GM23338 (cell line): ENCODE results near the gene POLR1A. TPM values are rescaled to one million over a fixed set of nuclear protein-coding genes. Genes with fewer than 3 reads are reported as not detected.
A peak's percentile ranks its signal among the peaks of the same experiment; 100 is the strongest.

ENCODE experiments used
- ATAC-seq: fragments of 200-7000 bp; cut with Tn5 transposase; 3 replicates; pipeline ENCODE4 v1.9.1; 2020
- DNase-seq: peaks from one replicate; pipeline ENCODE4 v3.0.0-alpha.2; 2015; ENCODE audit warnings: low spot score
- H2AFZ ChIP-seq: fragments of 200-600 bp; sonication (generic); 2 replicates; pipeline ENCODE4 v1.8.0; 2016; ENCODE audit warnings: antibody characterized with exemption, mild to moderate bottlenecking, moderate library complexity
- H3F3A ChIP-seq: fragments of 200-600 bp; sonication (generic); replicated peaks from 2 replicates; pipeline ENCODE4 v1.8.0; 2017; ENCODE audit warnings: antibody characterized with exemption, mixed run types, low read depth
- H3K27ac ChIP-seq: fragments of 200-600 bp; sonication (generic); 2 replicates; pipeline ENCODE4 v1.6.1; 2016; ENCODE audit warnings: low read depth
- H3K27me3 ChIP-seq: fragments of 200-600 bp; sonication (generic); 2 replicates; pipeline ENCODE4 v1.8.0; 2016; ENCODE audit warnings: mild to moderate bottlenecking, mixed run types, moderate library complexity; ENCODE audit not compliant: insufficient read depth
- H3K36me3 ChIP-seq: fragments of 200-600 bp; sonication (generic); 2 replicates; pipeline ENCODE4 v1.8.0; 2016; ENCODE audit warnings: mild to moderate bottlenecking; ENCODE audit not compliant: insufficient read depth
- H3K4me1 ChIP-seq: fragments of 200-600 bp; sonication (generic); 2 replicates; pipeline ENCODE4 v1.8.0; 2016; ENCODE audit warnings: mild to moderate bottlenecking, moderate library complexity; ENCODE audit not compliant: insufficient read depth
- H3K4me2 ChIP-seq: fragments of 200-600 bp; sonication (generic); 2 replicates; pipeline ENCODE4 v1.7.1; 2017; ENCODE audit warnings: mixed run types
- H3K4me3 ChIP-seq: fragments of 200-600 bp; sonication (generic); 2 replicates; pipeline ENCODE4 v1.6.1; 2016; ENCODE audit warnings: mixed run types
- H3K79me2 ChIP-seq: fragments of 200-600 bp; sonication (generic); replicated peaks from 2 replicates; pipeline ENCODE4 v1.8.0; 2017; ENCODE audit warnings: mild to moderate bottlenecking; ENCODE audit not compliant: insufficient read depth
- H3K9me2 ChIP-seq: fragments of 200-600 bp; sonication (generic); 2 replicates; pipeline ENCODE4 v1.8.0; 2017; ENCODE audit not compliant: insufficient read depth
- H4K20me1 ChIP-seq: fragments of 200-600 bp; sonication (generic); replicated peaks from 2 replicates; pipeline ENCODE4 v1.8.0; 2017; ENCODE audit warnings: mild to moderate bottlenecking; ENCODE audit not compliant: insufficient read depth
- H3K27ac Mint-ChIP-seq: 2 replicates; pipeline ENCODE4 v1.8.0; 2020; ENCODE audit warnings: inconsistent platforms, mild to moderate bottlenecking, moderate library complexity, mixed read lengths
- H3K27me3 Mint-ChIP-seq: 3 replicates; pipeline ENCODE4 v1.8.0; 2022; ENCODE audit warnings: low read depth, mild to moderate bottlenecking, moderate library complexity, mixed read lengths, inconsistent platforms; ENCODE audit not compliant: insufficient read depth, poor library complexity
- H3K36me3 Mint-ChIP-seq: 3 replicates; pipeline ENCODE4 v1.8.0; 2021; ENCODE audit warnings: low read depth, mild to moderate bottlenecking, inconsistent platforms, moderate library complexity, mixed read lengths
- H3K4me1 Mint-ChIP-seq: 3 replicates; pipeline ENCODE4 v1.8.0; 2020; ENCODE audit warnings: mild to moderate bottlenecking, inconsistent platforms, mixed read lengths
- H3K4me3 Mint-ChIP-seq: 3 replicates; pipeline ENCODE4 v1.8.0; 2021; ENCODE audit warnings: moderate library complexity, mild to moderate bottlenecking, inconsistent platforms, mixed read lengths
- H3K9me3 Mint-ChIP-seq: 3 replicates; pipeline ENCODE4 v1.8.0; 2020; ENCODE audit warnings: moderate library complexity, mild to moderate bottlenecking, inconsistent platforms, mixed read lengths
- CREB1 ChIP-seq: fragments of 250-450 bp; sonication (Bioruptor Pico); IDR thresholded peaks from 2 replicates; pipeline ENCODE4 v1.5.0; 2020; ENCODE audit warnings: low read depth, mild to moderate bottlenecking, moderate library complexity
- EZH2 ChIP-seq: fragments of 200-600 bp; sonication (generic); IDR thresholded peaks from one replicate; pipeline ENCODE4 v1.8.0; 2017; ENCODE audit warnings: antibody characterized with exemption, mild to moderate bottlenecking, low read depth; ENCODE audit not compliant: unreplicated experiment
- EZH2phosphoT487 ChIP-seq: fragments of 200-600 bp; sonication (generic); IDR thresholded peaks from one replicate; pipeline ENCODE4 v1.8.1; 2018; ENCODE audit warnings: antibody characterized with exemption; ENCODE audit not compliant: unreplicated experiment
- JUNB ChIP-seq: IDR thresholded peaks from one replicate; pipeline ENCODE4 v1.6.1; 2016; ENCODE audit warnings: antibody characterized with exemption; ENCODE audit not compliant: unreplicated experiment
- NANOG ChIP-seq: IDR thresholded peaks from 2 replicates; pipeline ENCODE4 v1.6.1; 2016; ENCODE audit warnings: antibody characterized with exemption, borderline replicate concordance
- POLR2AphosphoS5 ChIP-seq: IDR thresholded peaks from 2 replicates; pipeline ENCODE4 v1.6.1; 2016; ENCODE audit warnings: antibody characterized with exemption, low read depth
- STAT1 ChIP-seq: IDR thresholded peaks from one replicate; pipeline ENCODE4 v1.6.1; 2016; ENCODE audit warnings: antibody characterized with exemption; ENCODE audit not compliant: unreplicated experiment
- ZNF114 ChIP-seq: fragments of 250-450 bp; sonication (Bioruptor Pico); IDR thresholded peaks from 2 replicates; pipeline ENCODE4 v1.5.0; 2020; ENCODE audit warnings: mild to moderate bottlenecking, moderate library complexity
- ZNF331 ChIP-seq: fragments of 250-450 bp; sonication (Bioruptor Pico); IDR thresholded peaks from 2 replicates; pipeline ENCODE4 v1.5.0; 2020; ENCODE audit warnings: low read depth, mild to moderate bottlenecking, moderate library complexity
- polyA plus RNA-seq: library from polyadenylated mRNA; unstranded; fragments of >200 nt; fragmentation: Nextera tagmentation; extraction: Ambion mirVana; gene quantifications from 2 replicates; pipeline ENCODE4 v1.2.1, GENCODE V29; 2016
- total RNA-seq: library from RNA; depleted of rRNA; stranded (reverse); fragments of >200 nt; shearing (Covaris generic); gene quantifications from 2 replicates; pipeline ENCODE4 v1.2.3, GENCODE V29; 2014
- TF ChIP-seq, protein P1 (sequence below), 2 experiments: fragments of 200-600 bp in 1 of 2; sonication (generic) in 1 of 2; conservative IDR thresholded peaks; 2 replicates each; pipeline versions ENCODE4 v1.5.1 to v1.6.1; 2016 to 2017; ENCODE audit warnings: antibody characterized with exemption in 2 of 2, low read depth in 2 of 2, mild to moderate bottlenecking in 2 of 2, moderate library complexity in 1 of 2
- TF ChIP-seq, protein P2 (sequence below): IDR thresholded peaks from 2 replicates; pipeline ENCODE4 v1.6.1; 2016; ENCODE audit warnings: antibody characterized with exemption
- TF ChIP-seq, protein P3 (sequence below): fragments of 250-450 bp; sonication (Bioruptor Pico); IDR thresholded peaks from 2 replicates; pipeline ENCODE4 v1.5.0; 2020; ENCODE audit warnings: mild to moderate bottlenecking, moderate library complexity
- TF ChIP-seq, protein P4 (sequence below): IDR thresholded peaks from one replicate; pipeline ENCODE4 v1.6.1; 2018; ENCODE audit warnings: antibody characterized with exemption; ENCODE audit not compliant: unreplicated experiment

The POLR1A gene
- total and polyA plus RNA-seq, 2 experiments from 2014 or later = 13.8 to 43.2 TPM

DNA sequence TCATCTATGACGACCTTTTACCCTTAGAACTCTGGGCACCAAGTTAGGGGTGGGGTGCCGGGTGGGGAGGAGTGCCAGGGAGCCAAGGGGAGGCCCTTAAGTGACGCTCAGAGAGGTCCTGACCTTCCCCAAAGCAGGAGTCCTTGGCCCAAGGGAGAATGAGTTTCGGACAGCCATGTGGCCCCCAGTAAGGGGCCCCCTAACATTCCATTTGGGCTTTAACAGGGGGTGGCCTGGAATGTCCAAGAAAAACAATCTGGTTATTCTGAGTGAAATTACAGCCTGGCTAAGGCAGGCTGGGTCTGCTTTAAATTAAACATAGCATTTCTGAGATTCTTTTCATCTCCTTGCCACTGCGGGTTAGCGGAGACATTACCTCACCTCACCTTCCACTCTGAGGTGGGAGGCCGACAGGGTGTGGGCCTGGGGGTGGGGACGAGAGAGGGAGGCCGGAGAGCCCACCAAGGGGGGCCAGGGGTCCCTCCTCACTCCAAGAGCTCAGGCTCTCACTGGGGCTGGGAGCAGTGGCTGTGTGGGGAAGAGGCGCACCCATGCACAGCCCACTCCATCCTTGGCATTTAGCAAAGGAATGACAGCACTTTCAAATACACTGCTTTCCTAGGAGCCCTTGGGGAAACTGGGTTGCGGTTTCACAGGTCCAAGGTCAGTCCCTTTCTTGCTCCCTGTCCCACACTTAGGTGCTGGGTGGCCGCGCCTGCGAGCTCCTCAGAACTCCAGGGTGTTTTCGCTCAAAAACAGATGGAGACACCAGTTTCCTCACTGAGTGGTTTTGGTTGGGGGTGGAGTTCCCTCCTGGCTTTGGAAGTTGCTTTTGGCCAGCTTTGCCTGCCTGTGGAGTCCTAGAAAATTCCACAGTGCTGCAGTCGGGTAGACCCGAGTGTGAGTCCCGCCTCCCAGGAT, 107.4 kb downstream of the POLR1A start:
- Histone ChIP-seq H3K36me3 (no peaks in the 10 kb centered on the region), H3K4me1 (peaks cover 8% of the 10 kb centered on the region; the same call in 1 of the 2 replicates), H2AFZ (peak overlapping the region; percentile 72), H3K9me2 (no peaks in the 10 kb centered on the region; the same call in 1 of the 2 replicates), H4K20me1 (no peaks in the 10 kb centered on the region), H3K27me3 (no peaks in the 10 kb centered on the region), H3F3A (no peaks in the 10 kb centered on the region), H3K79me2 (no peaks in the 10 kb centered on the region), H3K27ac (no peak overlapping the region), H3K4me3 (no peak overlapping the region), H3K4me2 (peak overlapping the region; percentile 32; the same call in 1 of the 2 replicates)
- peaks cover 3% of the 10 kb centered on the region; the same call in 2 of the 3 replicates for H3K9me3 Mint-ChIP-seq
- DNase-seq (peak; percentile 19), ATAC-seq (peak; percentile 53)
- no peak overlapping the region for H3K27ac Mint-ChIP-seq
- H3K27me3 Mint-ChIP-seq = peaks cover 2% of the 10 kb centered on the region
- TF ChIP-seq ZNF114 (CRISPR knock-in tag) = no peak
- TF ChIP-seq, protein P1, sequence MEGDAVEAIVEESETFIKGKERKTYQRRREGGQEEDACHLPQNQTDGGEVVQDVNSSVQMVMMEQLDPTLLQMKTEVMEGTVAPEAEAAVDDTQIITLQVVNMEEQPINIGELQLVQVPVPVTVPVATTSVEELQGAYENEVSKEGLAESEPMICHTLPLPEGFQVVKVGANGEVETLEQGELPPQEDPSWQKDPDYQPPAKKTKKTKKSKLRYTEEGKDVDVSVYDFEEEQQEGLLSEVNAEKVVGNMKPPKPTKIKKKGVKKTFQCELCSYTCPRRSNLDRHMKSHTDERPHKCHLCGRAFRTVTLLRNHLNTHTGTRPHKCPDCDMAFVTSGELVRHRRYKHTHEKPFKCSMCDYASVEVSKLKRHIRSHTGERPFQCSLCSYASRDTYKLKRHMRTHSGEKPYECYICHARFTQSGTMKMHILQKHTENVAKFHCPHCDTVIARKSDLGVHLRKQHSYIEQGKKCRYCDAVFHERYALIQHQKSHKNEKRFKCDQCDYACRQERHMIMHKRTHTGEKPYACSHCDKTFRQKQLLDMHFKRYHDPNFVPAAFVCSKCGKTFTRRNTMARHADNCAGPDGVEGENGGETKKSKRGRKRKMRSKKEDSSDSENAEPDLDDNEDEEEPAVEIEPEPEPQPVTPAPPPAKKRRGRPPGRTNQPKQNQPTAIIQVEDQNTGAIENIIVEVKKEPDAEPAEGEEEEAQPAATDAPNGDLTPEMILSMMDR (conservative IDR thresholded peaks at IDR 0.05; ENCODE audit: low read depth in 2 of 2) = no peak
- TF ChIP-seq, protein P2, sequence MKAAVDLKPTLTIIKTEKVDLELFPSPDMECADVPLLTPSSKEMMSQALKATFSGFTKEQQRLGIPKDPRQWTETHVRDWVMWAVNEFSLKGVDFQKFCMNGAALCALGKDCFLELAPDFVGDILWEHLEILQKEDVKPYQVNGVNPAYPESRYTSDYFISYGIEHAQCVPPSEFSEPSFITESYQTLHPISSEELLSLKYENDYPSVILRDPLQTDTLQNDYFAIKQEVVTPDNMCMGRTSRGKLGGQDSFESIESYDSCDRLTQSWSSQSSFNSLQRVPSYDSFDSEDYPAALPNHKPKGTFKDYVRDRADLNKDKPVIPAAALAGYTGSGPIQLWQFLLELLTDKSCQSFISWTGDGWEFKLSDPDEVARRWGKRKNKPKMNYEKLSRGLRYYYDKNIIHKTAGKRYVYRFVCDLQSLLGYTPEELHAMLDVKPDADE = no peak
- TF ChIP-seq EZH2phosphoT487 = no peak
- no peak for TF ChIP-seq ZNF331 (CRISPR knock-in tag)
- TF ChIP-seq, protein P3, sequence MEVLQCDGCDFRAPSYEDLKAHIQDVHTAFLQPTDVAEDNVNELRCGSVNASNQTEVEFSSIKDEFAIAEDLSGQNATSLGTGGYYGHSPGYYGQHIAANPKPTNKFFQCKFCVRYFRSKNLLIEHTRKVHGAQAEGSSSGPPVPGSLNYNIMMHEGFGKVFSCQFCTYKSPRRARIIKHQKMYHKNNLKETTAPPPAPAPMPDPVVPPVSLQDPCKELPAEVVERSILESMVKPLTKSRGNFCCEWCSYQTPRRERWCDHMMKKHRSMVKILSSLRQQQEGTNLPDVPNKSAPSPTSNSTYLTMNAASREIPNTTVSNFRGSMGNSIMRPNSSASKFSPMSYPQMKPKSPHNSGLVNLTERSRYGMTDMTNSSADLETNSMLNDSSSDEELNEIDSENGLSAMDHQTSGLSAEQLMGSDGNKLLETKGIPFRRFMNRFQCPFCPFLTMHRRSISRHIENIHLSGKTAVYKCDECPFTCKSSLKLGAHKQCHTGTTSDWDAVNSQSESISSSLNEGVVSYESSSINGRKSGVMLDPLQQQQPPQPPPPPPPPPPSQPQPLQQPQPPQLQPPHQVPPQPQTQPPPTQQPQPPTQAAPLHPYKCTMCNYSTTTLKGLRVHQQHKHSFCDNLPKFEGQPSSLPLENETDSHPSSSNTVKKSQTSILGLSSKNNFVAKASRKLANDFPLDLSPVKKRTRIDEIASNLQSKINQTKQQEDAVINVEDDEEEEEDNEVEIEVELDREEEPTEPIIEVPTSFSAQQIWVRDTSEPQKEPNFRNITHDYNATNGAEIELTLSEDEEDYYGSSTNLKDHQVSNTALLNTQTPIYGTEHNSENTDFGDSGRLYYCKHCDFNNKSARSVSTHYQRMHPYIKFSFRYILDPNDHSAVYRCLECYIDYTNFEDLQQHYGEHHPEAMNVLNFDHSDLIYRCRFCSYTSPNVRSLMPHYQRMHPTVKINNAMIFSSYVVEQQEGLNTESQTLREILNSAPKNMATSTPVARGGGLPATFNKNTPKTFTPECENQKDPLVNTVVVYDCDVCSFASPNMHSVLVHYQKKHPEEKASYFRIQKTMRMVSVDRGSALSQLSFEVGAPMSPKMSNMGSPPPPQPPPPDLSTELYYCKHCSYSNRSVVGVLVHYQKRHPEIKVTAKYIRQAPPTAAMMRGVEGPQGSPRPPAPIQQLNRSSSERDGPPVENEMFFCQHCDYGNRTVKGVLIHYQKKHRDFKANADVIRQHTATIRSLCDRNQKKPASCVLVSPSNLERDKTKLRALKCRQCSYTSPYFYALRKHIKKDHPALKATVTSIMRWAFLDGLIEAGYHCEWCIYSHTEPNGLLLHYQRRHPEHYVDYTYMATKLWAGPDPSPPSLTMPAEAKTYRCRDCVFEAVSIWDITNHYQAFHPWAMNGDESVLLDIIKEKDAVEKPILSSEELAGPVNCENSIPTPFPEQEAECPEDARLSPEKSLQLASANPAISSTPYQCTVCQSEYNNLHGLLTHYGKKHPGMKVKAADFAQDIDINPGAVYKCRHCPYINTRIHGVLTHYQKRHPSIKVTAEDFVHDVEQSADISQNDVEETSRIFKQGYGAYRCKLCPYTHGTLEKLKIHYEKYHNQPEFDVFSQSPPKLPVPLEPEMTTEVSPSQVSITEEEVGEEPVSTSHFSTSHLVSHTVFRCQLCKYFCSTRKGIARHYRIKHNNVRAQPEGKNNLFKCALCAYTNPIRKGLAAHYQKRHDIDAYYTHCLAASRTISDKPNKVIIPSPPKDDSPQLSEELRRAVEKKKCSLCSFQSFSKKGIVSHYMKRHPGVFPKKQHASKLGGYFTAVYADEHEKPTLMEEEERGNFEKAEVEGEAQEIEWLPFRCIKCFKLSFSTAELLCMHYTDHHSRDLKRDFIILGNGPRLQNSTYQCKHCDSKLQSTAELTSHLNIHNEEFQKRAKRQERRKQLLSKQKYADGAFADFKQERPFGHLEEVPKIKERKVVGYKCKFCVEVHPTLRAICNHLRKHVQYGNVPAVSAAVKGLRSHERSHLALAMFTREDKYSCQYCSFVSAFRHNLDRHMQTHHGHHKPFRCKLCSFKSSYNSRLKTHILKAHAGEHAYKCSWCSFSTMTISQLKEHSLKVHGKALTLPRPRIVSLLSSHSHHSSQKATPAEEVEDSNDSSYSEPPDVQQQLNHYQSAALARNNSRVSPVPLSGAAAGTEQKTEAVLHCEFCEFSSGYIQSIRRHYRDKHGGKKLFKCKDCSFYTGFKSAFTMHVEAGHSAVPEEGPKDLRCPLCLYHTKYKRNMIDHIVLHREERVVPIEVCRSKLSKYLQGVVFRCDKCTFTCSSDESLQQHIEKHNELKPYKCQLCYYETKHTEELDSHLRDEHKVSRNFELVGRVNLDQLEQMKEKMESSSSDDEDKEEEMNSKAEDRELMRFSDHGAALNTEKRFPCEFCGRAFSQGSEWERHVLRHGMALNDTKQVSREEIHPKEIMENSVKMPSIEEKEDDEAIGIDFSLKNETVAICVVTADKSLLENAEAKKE (CRISPR knock-in tag) = no peak
- no peak for TF ChIP-seq POLR2AphosphoS5
- TF ChIP-seq STAT1 = no peak
- TF ChIP-seq, protein P4, sequence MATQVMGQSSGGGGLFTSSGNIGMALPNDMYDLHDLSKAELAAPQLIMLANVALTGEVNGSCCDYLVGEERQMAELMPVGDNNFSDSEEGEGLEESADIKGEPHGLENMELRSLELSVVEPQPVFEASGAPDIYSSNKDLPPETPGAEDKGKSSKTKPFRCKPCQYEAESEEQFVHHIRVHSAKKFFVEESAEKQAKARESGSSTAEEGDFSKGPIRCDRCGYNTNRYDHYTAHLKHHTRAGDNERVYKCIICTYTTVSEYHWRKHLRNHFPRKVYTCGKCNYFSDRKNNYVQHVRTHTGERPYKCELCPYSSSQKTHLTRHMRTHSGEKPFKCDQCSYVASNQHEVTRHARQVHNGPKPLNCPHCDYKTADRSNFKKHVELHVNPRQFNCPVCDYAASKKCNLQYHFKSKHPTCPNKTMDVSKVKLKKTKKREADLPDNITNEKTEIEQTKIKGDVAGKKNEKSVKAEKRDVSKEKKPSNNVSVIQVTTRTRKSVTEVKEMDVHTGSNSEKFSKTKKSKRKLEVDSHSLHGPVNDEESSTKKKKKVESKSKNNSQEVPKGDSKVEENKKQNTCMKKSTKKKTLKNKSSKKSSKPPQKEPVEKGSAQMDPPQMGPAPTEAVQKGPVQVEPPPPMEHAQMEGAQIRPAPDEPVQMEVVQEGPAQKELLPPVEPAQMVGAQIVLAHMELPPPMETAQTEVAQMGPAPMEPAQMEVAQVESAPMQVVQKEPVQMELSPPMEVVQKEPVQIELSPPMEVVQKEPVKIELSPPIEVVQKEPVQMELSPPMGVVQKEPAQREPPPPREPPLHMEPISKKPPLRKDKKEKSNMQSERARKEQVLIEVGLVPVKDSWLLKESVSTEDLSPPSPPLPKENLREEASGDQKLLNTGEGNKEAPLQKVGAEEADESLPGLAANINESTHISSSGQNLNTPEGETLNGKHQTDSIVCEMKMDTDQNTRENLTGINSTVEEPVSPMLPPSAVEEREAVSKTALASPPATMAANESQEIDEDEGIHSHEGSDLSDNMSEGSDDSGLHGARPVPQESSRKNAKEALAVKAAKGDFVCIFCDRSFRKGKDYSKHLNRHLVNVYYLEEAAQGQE = no peak
- no peak for TF ChIP-seq CREB1 (CRISPR knock-in tag)
- TF ChIP-seq NANOG = no peak
- TF ChIP-seq JUNB = no peak
- no peak for TF ChIP-seq EZH2
- no peaks in the 10 kb centered on the region for H3K36me3 Mint-ChIP-seq
- no peak overlapping the region for H3K4me3 Mint-ChIP-seq
- H3K4me1 Mint-ChIP-seq = peaks cover 11% of the 10 kb centered on the region
